ENCODE results near the gene PTTG1IP. TPM values are rescaled to one million over a fixed set of nuclear protein-coding genes. Genes with fewer than 3 reads are reported as not detected.

Gene PTTG1IP
- total RNA-seq, 1 donor: 245 TPM

- TF ChIP-seq CTCF (IDR thresholded peaks at IDR 0.05; ENCODE audit: insufficient read depth, low read depth, low read length): no peak
- DNase-seq (ENCODE audit: low read depth): no peak
- H3K4me3 ChIP-seq (ENCODE audit: low read depth, low read length): no peak overlapping the region
Measured at GRCh38 chr21:44912158-44912473, 38.6 kb upstream of the PTTG1IP start.

GRCh38 chr21:44911384-44912157 lies 38.1 kb upstream of the PTTG1IP start:
- no peak for DNase-seq (ENCODE audit: low read depth)
- no peak overlapping the region for H3K4me3 ChIP-seq (ENCODE audit: low read depth, low read length)
- TF ChIP-seq CTCF (IDR thresholded peaks at IDR 0.05; ENCODE audit: insufficient read depth, low read depth, low read length): no peak

GRCh38 chr21:44911068-44911383 lies 37.5 kb upstream of the PTTG1IP start:
- no peak for TF ChIP-seq CTCF (IDR thresholded peaks at IDR 0.05; ENCODE audit: insufficient read depth, low read depth, low read length)
- no peak for DNase-seq (ENCODE audit: low read depth)
- H3K4me3 ChIP-seq (ENCODE audit: low read depth, low read length): no peak overlapping the region

- no peak for TF ChIP-seq CTCF (IDR thresholded peaks at IDR 0.05; ENCODE audit: insufficient read depth, low read depth, low read length)
- no peak for DNase-seq (ENCODE audit: low read depth)
- H3K4me3 ChIP-seq (ENCODE audit: low read depth, low read length): no peak overlapping the region
Measured at GRCh38 chr21:44910229-44911067, 37.0 kb upstream of the PTTG1IP start.

GRCh38 chr21:44909719-44910118 lies 36.2 kb upstream of the PTTG1IP start:
- TF ChIP-seq CTCF (IDR thresholded peaks at IDR 0.05; ENCODE audit: insufficient read depth, low read depth, low read length): no peak

GRCh38 chr21:44908908-44909307 lies 35.4 kb upstream of the PTTG1IP start:
- no peak for TF ChIP-seq CTCF (IDR thresholded peaks at IDR 0.05; ENCODE audit: insufficient read depth, low read depth, low read length)
- no peak overlapping the region for H3K4me3 ChIP-seq (ENCODE audit: low read depth, low read length)
- no peak for DNase-seq (ENCODE audit: low read depth)

More at GRCh38 chr21:44909719-44910118, 36.2 kb upstream of the PTTG1IP start:
- no peak overlapping the region for H3K4me3 ChIP-seq (ENCODE audit: low read depth, low read length)
- no peak for DNase-seq (ENCODE audit: low read depth)
